DMS 273 treated with DMSO at 0.1 percent for 48 hours (cell line): ENCODE results near the gene XPA.
"Not testable (repeated sequence)": the region's sequence is repeated elsewhere in the genome, so short reads cannot be mapped to it uniquely, and the experiment has no call there.

Experiments
- DNase-seq: peaks from one replicate; lab custom pipeline; 2025; lab: John Stamatoyannopoulos, UW

XPA gene

DNA sequence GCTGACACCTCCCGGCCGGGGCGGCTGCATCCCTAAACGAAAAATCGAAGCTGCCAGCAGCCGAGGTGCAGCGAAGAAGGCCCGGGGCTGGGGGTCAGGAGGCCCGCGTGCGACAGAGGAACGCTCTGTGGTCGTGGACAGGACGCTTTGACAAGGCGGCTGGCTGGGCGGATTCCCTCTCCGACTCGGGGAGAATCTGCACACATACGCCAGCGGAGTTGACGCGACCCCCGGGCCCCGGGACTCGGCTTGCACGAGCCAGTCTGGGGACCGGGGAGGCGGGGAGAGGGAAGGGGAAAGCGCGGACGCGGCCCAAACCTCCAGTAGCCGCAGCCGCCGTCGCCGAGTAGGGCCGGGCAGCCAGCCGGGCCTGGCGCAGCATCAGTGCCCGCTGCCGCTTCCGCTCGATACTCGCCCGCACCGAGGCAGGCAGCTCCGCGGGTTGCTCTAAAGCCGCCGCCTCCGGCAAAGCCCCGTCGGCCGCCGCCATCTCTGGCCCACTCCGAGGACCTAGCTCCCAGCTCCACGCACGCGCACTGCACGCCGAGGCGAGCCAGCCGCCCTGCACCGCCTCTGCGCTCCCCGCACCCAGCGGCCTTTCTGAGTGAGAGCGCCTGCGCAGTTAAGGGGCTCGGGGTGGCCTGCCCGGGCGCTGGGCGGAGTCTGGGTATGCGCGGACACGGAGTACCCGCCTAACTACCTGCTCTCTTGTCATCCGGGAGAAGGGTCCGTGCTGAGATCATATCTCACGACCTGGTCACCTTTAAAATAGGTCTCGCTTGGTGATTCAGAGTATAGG is at the start of gene XPA:
TSS of gene XPA (minus strand) at position 538 of the 799 bp plus-strand sequence. CDS start at position 490, 48 bp downstream.
- peak; percentile 70 for DNase-seq

DNA sequence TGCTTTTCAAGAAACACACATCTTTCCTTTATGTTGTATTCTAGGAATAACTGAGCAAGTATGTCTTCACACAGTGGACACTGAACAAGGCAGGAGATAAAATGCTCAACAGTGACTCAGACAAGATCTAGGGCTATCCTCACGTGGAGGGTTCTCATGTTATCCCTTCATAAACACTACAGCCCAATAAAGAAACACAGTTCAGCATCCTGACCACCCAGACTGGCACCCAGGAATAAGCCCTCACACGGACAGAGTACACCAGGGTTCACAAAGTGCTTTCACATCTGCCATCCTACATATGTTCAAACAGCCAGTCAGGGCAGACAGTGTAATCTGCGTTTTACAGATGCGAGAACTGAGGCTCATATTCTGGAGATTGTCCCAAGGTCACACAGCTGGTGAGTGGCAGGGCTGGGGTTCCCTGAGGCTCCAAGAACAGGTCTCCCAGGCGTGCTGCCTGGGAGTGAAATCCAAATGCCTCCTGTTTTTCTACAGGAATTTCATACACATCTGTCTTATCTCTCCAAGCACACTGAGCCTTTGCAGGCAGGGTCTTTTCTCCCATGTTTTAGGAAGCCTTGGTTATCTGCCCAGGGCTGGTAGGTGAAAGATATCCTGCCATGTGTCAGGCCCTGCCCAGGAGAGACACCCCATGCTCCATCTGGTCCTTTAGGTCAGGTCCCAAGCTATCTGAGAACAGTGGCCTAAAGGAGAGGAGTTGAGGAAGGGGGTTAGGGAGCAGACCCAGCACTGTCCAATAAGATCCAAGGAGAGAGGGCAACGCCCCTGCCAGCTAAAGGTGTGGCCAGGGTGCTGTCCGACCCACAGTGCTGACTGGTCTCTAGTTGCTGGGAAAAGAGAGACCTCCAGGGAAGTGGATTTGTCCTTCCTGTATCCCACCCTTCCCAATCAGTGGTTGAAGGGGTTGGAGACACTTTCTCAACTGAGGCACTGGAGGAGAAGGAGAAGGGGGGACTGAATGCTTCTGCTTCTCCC is 47.9 kb upstream of the XPA start:
- DNase-seq, result no peak

GRCh38 chr9:97744025-97744424 is 46.9 kb upstream of the XPA start:
- DNase-seq, result not testable (repeated sequence)

GRCh38 chr9:97742545-97742944 is 45.4 kb upstream of the XPA start:
- no peak for DNase-seq

DNA sequence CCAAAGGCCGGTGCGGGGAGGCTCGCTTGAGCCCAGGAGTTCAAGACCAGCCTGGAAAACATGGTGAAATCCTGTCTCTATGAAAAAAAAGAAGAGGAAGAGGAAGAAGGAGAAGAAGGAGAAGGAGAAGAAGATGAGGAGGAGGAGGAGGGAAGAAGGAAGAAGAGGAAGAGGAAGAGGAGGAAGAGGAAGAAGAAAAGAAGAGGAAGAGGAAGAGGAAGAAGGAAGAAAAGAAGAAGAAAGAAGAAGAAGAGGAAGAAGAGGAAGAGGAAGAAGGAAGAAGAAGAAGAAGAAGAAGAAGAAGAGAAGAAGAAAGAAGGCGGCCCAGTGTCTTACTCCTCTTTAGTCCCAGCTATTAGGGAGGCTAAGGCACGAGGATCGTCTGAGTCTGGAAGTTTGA is 44.8 kb upstream of the XPA start:
- no peak for DNase-seq

GRCh38 chr9:97740848-97741821 is 44.0 kb upstream of the XPA start:
- DNase-seq, result no peak

GRCh38 chr9:97737429-97737828 is 40.3 kb upstream of the XPA start:
- DNase-seq, result no peak

GRCh38 chr9:97735070-97735600 is 38.0 kb upstream of the XPA start:
- no peak for DNase-seq

DNA sequence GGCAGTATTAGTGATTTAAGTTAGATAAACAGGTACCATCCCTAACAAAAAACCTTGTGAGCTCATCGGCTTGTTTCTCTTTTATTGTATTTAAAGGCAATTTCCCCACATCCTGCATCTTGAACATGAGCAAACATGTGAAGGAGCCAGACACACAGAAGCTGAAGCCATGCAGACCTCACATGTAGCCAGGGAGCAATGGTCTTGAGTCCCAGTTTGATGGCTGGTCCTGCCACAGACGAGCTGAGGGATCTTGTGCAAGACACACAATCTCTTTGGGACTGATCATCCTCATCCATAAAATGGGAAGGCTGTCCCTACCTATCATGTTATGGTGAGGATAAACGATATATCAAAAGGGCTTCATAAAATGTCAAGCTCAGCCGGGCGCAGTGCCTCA is 29.6 kb upstream of the XPA start:
- no peak for DNase-seq

- no peak for DNase-seq
Measured at GRCh38 chr9:97723819-97724218, 26.7 kb upstream of the XPA start.

GRCh38 chr9:97722331-97722730 is 25.2 kb upstream of the XPA start:
- DNase-seq, result no peak

GRCh38 chr9:97721396-97721795 is 24.3 kb upstream of the XPA start:
- no peak for DNase-seq

DNA sequence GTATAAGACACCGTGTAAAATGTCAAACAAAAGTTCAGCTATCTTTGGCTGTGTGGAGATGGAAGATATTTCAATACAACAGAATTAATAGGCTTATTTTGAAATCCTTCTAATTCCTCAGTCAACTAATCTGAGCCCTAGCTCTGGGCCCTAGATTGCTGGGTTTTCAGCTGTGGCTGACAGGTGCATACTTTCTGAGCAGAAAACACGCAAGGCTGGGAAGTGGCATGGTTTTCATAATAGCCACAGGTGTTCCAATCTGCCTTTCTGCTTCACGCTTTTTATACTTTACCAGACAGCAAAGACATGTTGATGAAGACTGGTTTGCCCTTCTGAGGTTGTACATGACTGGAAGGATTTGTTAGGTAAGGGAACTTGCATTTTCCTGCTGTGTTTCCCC is 20.7 kb upstream of the XPA start:
- DNase-seq, result no peak

DNA sequence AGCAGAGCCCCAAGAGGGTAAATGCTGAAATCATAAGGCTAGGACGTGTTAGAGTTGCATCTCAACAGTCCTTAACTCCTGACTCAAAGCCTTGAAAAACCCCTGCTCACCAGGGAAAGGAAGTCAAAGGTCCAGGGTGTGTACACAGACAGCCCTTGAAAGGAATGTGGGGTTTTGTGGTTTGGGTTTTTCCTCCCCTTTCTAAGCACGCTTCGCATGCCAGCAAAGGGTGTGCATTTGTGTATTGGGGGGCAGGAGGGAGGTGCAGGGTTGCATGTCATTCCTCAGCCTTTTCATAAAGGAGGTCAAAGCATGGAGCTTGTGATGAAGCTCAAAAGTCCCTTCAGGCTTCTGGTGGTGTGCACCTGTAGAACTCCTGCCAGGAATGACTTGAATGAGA is 17.3 kb upstream of the XPA start:
- no peak for DNase-seq

DNA sequence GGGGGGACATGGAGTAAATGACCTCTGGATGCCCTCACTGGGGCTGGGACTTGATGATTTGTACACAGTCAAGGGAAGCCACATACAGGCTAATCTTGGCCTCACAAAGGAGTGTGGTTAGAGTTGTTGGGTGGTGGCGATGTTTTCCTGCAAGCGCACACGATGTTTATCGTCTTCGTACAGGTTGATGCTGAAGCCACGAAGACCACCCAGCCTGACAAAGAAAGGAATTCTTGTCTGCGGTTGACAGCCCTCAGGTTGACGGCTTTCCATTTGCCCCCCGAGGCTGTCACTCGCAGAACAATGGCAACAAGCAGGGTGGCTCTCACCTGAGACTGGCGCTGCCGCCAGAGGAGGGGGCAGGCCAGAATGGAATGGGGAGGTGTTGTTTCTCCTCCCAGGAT is 14.1 kb upstream of the XPA start:
- no peak for DNase-seq

GRCh38 chr9:97710356-97711222 is 13.4 kb upstream of the XPA start:
- peak; percentile 10 for DNase-seq

- DNase-seq, result no peak
Measured at GRCh38 chr9:97706246-97706645, 9.1 kb upstream of the XPA start.

- DNase-seq, result no peak
Measured at GRCh38 chr9:97705354-97705950, 8.3 kb upstream of the XPA start.

DNA sequence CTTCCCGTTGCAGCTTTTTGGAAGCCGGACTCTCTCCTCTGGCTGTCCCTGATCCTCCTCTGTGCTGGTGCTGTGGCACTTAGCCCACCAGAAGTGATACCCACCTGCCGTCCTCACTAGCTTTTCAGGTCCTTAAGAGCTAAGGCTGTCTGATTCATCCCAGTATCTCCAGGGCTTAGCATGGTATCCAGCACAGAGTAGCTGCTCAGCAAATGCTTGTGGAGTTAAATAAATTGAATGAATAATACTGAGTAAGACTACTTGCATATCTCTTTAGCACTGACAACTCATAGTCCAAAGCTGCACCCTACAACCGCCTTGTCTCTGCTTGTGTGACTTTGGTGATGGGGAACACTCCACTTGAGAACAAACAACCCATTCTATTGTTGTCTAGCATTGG is 7.7 kb upstream of the XPA start:
- no peak for DNase-seq

DNA sequence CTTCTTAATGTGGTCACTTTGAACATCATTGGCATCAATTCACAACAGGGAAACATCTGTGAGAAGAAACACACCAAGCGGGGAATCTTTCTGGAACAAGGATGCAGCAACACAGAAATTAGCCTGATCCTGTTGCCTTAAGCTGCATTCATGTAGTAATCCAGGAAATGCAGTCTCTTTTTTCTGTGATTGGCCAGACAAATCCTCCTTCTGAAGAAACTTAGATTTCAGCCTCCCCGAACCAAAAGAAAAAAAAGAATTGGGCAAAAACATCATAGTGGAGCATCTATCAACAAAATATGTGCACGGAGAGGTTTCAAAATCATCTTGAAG is 7.2 kb upstream of the XPA start:
- DNase-seq, result no peak
